ENCODE data around the gene PAQR6.
A peak's percentile ranks its signal among the peaks of the same experiment; 100 is the strongest.

GRCh38 chr1:156212833-156213643, 34.8 kb downstream of the PAQR6 start, which contains the start of gene PMF1:
- TF ChIP-seq POLR2A (IDR thresholded peaks at IDR 0.05; ENCODE audit: low read length) (peak; percentile 94), GATA1 (IDR thresholded peaks at IDR 0.05; ENCODE audit: low read depth, low read length) (no peak)

All from erythroblast (primary cell).